Suprapubic skin (tissue), 4 donors: ENCODE data around the gene IER3.

ENCODE experiments used
- EP300 ChIP-seq: sonication (generic); formaldehyde crosslinking; IDR thresholded peaks from one replicate; pipeline ENCODE4 v1.6.1; 2017; ENCODE audit warnings: antibody characterized with exemption
- POLR2AphosphoS5 ChIP-seq, 3 donors: sonication (generic); formaldehyde crosslinking; IDR thresholded peaks; one replicate each; pipeline ENCODE4 v1.6.1; 2017; ENCODE audit warnings: antibody characterized with exemption in 3 of 3
- TF ChIP-seq, protein P1 (sequence below), 2 donors: fragments of 200-600 bp in 1 of 2; fragments of 450-650 bp in 1 of 2; sonication (generic) in 1 of 2; IDR thresholded peaks; one replicate each; pipeline ENCODE4 v1.5.1; 2016 to 2019; ENCODE audit warnings: antibody characterized with exemption in 2 of 2, mild to moderate bottlenecking in 1 of 2, moderate library complexity in 1 of 2

DNA sequence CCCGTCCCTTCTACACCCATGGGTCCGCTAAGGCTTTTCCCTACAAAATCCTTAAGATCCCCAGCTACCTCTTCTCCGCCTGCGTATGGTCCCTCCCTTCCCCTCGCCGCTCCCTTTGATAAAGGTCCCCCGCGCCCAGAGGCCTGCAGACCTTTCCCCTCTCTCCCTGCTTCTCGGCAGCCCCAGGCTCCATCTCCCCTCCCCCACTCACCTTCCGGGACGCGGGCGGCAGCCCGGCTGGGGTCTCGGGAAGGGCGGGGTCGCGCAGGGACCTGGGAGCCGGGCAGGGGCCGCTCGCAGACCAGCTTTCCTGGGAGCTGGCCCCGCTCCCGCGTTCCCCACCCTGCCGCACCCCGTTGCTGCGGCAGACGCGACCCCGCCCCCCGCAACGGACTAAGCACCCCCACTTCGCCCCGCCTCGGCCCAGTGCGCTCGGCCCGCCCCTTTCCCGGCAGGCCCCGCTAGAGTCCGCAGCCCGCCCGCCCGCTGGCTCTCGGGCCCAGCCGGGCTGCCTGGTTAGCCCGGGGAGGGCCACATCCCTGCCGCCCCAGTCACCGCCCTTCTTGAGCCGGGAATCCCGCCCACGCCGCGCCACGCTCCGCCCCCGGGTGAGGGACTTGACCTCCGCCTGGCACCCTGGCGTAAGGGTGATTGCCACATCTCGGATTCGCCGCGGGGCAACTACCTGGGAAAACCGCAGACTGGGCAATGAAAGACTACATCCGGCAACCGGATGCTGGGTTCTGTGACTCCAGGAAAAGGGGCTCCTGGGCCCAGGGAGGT lies 1.8 kb downstream of the IER3 start, which contains the start of gene FLOT1:
- TF ChIP-seq, protein P1, sequence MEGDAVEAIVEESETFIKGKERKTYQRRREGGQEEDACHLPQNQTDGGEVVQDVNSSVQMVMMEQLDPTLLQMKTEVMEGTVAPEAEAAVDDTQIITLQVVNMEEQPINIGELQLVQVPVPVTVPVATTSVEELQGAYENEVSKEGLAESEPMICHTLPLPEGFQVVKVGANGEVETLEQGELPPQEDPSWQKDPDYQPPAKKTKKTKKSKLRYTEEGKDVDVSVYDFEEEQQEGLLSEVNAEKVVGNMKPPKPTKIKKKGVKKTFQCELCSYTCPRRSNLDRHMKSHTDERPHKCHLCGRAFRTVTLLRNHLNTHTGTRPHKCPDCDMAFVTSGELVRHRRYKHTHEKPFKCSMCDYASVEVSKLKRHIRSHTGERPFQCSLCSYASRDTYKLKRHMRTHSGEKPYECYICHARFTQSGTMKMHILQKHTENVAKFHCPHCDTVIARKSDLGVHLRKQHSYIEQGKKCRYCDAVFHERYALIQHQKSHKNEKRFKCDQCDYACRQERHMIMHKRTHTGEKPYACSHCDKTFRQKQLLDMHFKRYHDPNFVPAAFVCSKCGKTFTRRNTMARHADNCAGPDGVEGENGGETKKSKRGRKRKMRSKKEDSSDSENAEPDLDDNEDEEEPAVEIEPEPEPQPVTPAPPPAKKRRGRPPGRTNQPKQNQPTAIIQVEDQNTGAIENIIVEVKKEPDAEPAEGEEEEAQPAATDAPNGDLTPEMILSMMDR (IDR thresholded peaks at IDR 0.05) = no peak
- TF ChIP-seq EP300 = no peak
- TF ChIP-seq POLR2AphosphoS5 (IDR thresholded peaks at IDR 0.05) = peak; percentile 66 to 95 (median 93)
